ENCODE data around the gene ZNF780B. TPM values are rescaled to one million over a fixed set of nuclear protein-coding genes. Genes with fewer than 3 reads are reported as not detected.

ZNF780B gene
- total and polyA plus RNA-seq, 2 of the 8 experiments (the other 6 are each of a cell fraction or from before 2014, with no cell fraction given) = 3.1 to 22.4 TPM

DNA sequence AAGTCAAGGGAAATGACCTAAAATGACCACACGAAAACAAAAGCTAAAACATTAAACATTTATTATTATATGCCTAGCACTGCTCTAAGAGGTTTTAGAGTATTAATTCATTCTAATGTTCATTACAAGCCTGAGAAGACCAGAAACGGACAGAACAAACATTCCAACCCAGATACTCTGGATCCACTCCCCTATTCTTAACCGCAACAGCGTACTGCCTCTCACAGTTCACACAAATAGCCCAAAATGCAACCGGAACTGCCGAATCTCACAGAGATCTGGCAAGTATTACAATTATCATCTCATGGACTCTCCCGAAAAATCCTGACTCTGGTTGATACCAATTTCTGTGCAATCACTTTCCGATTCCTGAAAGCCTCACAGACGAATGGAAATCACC, 1.4 kb downstream of the ZNF780B start:
- WGBS, 2 experiments (ENCODE audit: extremely low coverage in 1 of 2, insufficient coverage in 1 of 2, insufficient read length in 1 of 2, insufficient replicate concordance in 2 of 2, low coverage in 1 of 2, low lambda C conversion rate in 2 of 2, missing lambda C conversion rate in 1 of 2) = 92% methylated on average over 9 of the region's 9 CpGs; no CpG with 5 or more reads in 1 of the 2 experiments
- POLR2A ChIA-PET (ENCODE audit: partially characterized antibody) = interaction anchor here (2.9 kb wide), 1 partner anchor 32 kb away, joined by 8 read pairs; no protein-coding TSS in a partner anchor
- no peak overlapping the region for H2BK120ac ChIP-seq (replicated peaks; ENCODE audit: low read depth, low read length)

More for the DNA sequence above, 1.4 kb downstream of the ZNF780B start:
- peaks cover 0 to 6% (median 0%) of the 10 kb centered on the region in 4 experiments; a peak in 1 of 7 replicates for H3K4me1 ChIP-seq (replicated peaks in 1 of 4; ENCODE audit: control insufficient read depth in 3 of 4, insufficient read depth in 4 of 4, low read length in 3 of 4)
- H3K23me2 ChIP-seq (ENCODE audit: low read depth, low read length) = peaks cover 7% of the 10 kb centered on the region
- H4K91ac ChIP-seq (replicated peaks; ENCODE audit: insufficient read length, low read length) = no peak overlapping the region
- no peak overlapping the region for H3K4ac ChIP-seq (replicated peaks; ENCODE audit: insufficient read length, low read depth, low read length)
- no peak overlapping the region for H2BK5ac ChIP-seq (ENCODE audit: low read depth, low read length)
- H3K27ac ChIP-seq (ENCODE audit: low read depth, low read length) = no peak overlapping the region
- H3K9ac ChIP-seq (replicated peaks in 1 of 4; ENCODE audit: extremely low read depth in 1 of 4, low read depth in 3 of 4, low read length in 3 of 4) = no peak overlapping the region
- CTCF ChIA-PET (ENCODE audit: partially characterized antibody) = interaction anchor here (2.0 kb wide), 1 partner anchor 85 kb away, joined by 4 read pairs; no protein-coding TSS in a partner anchor
- H3K4me2 ChIP-seq (ENCODE audit: insufficient read depth in 1 of 2, low read depth in 2 of 2, low read length in 2 of 2) = peak overlapping the region in 1 of 2 experiments; percentile 83; a peak in 2 of 4 replicates
- H4K5ac ChIP-seq (ENCODE audit: insufficient read length, low read depth, low read length) = no peak overlapping the region
- H3K79me2 ChIP-seq (ENCODE audit: control insufficient read depth in 1 of 2, insufficient read depth in 2 of 2, low read length in 2 of 2) = peaks cover 0 to 51% of the 10 kb centered on the region in 2 experiments; a peak in 2 of 4 replicates
- H4K20me1 ChIP-seq (replicated peaks in 1 of 2; ENCODE audit: control insufficient read depth in 1 of 2, insufficient read depth in 2 of 2, low read length in 2 of 2) = no peaks in the 10 kb centered on the region
- H2AK5ac ChIP-seq (ENCODE audit: low read depth, low read length) = no peak overlapping the region
- TF ChIP-seq CHD1 (IDR thresholded peaks at IDR 0.05; ENCODE audit: low read depth, low read length) = no peak
- no peak for TF ChIP-seq RBBP5 (IDR thresholded peaks at IDR 0.05; ENCODE audit: borderline replicate concordance, low read depth, low read length)
- no peak for TF ChIP-seq NRF1 (IDR thresholded peaks at IDR 0.05; ENCODE audit: low read depth, low read length)
- no peak for TF ChIP-seq KDM4A (IDR thresholded peaks at IDR 0.05; ENCODE audit: low read depth, low read length, severe bottlenecking)
- no peak for TF ChIP-seq HDAC2 (IDR thresholded peaks at IDR 0.05; ENCODE audit: borderline replicate concordance in 1 of 2, low read depth in 2 of 2, low read length in 2 of 2)
- TF ChIP-seq RXRA (IDR thresholded peaks at IDR 0.05; ENCODE audit: insufficient read depth, low read depth, low read length) = no peak
- no peak for TF ChIP-seq CREB1 (IDR thresholded peaks at IDR 0.05)
- no peak for TF ChIP-seq NANOG (IDR thresholded peaks at IDR 0.05; ENCODE audit: insufficient read depth, low read depth, low read length, poor library complexity, severe bottlenecking)
- no peak for TF ChIP-seq KDM1A (IDR thresholded peaks at IDR 0.05; ENCODE audit: borderline replicate concordance, low read length)
- no peak for TF ChIP-seq EP300 (IDR thresholded peaks at IDR 0.05; ENCODE audit: borderline replicate concordance in 1 of 2, low read depth in 2 of 2, low read length in 2 of 2)
- TF ChIP-seq SRF (IDR thresholded peaks at IDR 0.05; ENCODE audit: low read depth, low read length) = no peak
- no peak for TF ChIP-seq YY1 (IDR thresholded peaks at IDR 0.05; ENCODE audit: low read depth, low read length)
- no peak for DNase-seq (ENCODE audit: low read depth in 1 of 2, low spot score in 2 of 2)
- H3K4me3 ChIP-seq (ENCODE audit: extremely low read depth in 1 of 4, insufficient read depth in 2 of 4, low read depth in 3 of 4, low read length in 4 of 4) = peak overlapping the region in 3 of 4 experiments; percentile 89 to 95 (median 93); a peak in 4 of 8 replicates
- no peaks in the 10 kb centered on the region for H3K27me3 ChIP-seq (replicated peaks in 1 of 4; ENCODE audit: control insufficient read depth in 3 of 4, extremely low read depth in 1 of 4, insufficient read depth in 3 of 4, low read length in 3 of 4)
- peaks cover 6% of the 10 kb centered on the region in 2 experiments for H3K9me3 ChIP-seq (ENCODE audit: insufficient read depth in 2 of 2, low read depth in 1 of 2, low read length in 1 of 2)
- H2BK20ac ChIP-seq (ENCODE audit: low read length) = no peak overlapping the region
- no peak overlapping the region for H2BK15ac ChIP-seq (ENCODE audit: low read length)
- no peak overlapping the region for H3K56ac ChIP-seq (replicated peaks; ENCODE audit: insufficient read length, low read depth, low read length)
- H3K23ac ChIP-seq (ENCODE audit: insufficient read length) = no peak overlapping the region
- no peaks in the 10 kb centered on the region for H3K36me3 ChIP-seq (ENCODE audit: control insufficient read depth in 2 of 4, insufficient read depth in 4 of 4, low read length in 3 of 4)
- H3K18ac ChIP-seq (ENCODE audit: extremely low read depth, low read length) = no peak overlapping the region
- no peak overlapping the region for H3K14ac ChIP-seq (ENCODE audit: insufficient read length)
- H2AFZ ChIP-seq (ENCODE audit: low read length) = no peak overlapping the region
- H2BK12ac ChIP-seq (ENCODE audit: low read depth, low read length) = no peak overlapping the region
- H4K8ac ChIP-seq (ENCODE audit: extremely low read depth, insufficient read depth, low read length) = no peak overlapping the region
- FAIRE-seq = no peak
- H3K79me1 ChIP-seq (ENCODE audit: low read depth, low read length) = no peaks in the 10 kb centered on the region; the same call in 1 of the 2 replicates

Data from H1 (cell line).